ENCODE measurements around the gene NMRK1. TPM values are rescaled to one million over a fixed set of nuclear protein-coding genes. Genes with fewer than 3 reads are reported as not detected.

NMRK1 gene
- total and polyA plus RNA-seq, 7 donors: 5.6 to 53.9 (median 21.0) TPM

- TF ChIP-seq POLR2A (IDR thresholded peaks at IDR 0.05): no peak
- no peak for TF ChIP-seq POLR2AphosphoS5 (IDR thresholded peaks at IDR 0.05)
- TF ChIP-seq EP300 (IDR thresholded peaks at IDR 0.05): no peak
- TF ChIP-seq CTCF (IDR thresholded peaks at IDR 0.05): no peak
- no peaks in the 10 kb centered on the region for H3K9me3 ChIP-seq
- intact Hi-C loops (cut with DNase I): no loop called here
- H3K4me3 ChIP-seq: no peak overlapping the region
- 86 to 89% methylated on average over 4 of the region's 4 CpGs for WGBS, 2 donors
- no peak overlapping the region for H3K27ac ChIP-seq
- H3K4me1 ChIP-seq: peaks cover 0 to 7% (median 3%) of the 10 kb centered on the region in 4 donors
- no peaks in the 10 kb centered on the region for H3K27me3 ChIP-seq
- no peak for DNase-seq
- H3K36me3 ChIP-seq: no peaks in the 10 kb centered on the region
Observed at GRCh38 chr9:75092766-75093165, 4.8 kb upstream of the NMRK1 start.

- Histone ChIP-seq H3K27me3 (no peaks in the 10 kb centered on the region), H3K27ac (no peak overlapping the region)
Observed at GRCh38 chr9:75090579-75090978, 2.6 kb upstream of the NMRK1 start.

GRCh38 chr9:75089373-75089766 is 1.4 kb upstream of the NMRK1 start:
- H3K4me1 ChIP-seq: peaks cover 0 to 18% (median 5%) of the 10 kb centered on the region in 4 donors
- no peaks in the 10 kb centered on the region for H3K27me3 ChIP-seq
- intact Hi-C loops (cut with DNase I): loop anchor here (5.0 kb wide), 1 partner anchor 137 kb away; the partner anchor contains the start of gene C9orf40
- peak overlapping the region; percentile 92 to 98 (median 94) for H3K27ac ChIP-seq
- TF ChIP-seq EP300 (IDR thresholded peaks at IDR 0.05): no peak
- no peak for TF ChIP-seq POLR2AphosphoS5 (IDR thresholded peaks at IDR 0.05)
- no peak for TF ChIP-seq POLR2A (IDR thresholded peaks at IDR 0.05)
- no peak for TF ChIP-seq CTCF (IDR thresholded peaks at IDR 0.05)
- WGBS, 2 donors: 5 to 22% methylated on average over 11 of the region's 11 CpGs
- DNase-seq: no peak
- peak overlapping the region; percentile 87 to 97 (median 96) for H3K4me3 ChIP-seq
- H3K9me3 ChIP-seq: no peaks in the 10 kb centered on the region
- no peaks in the 10 kb centered on the region for H3K36me3 ChIP-seq

More at GRCh38 chr9:75090579-75090978, 2.6 kb upstream of the NMRK1 start:
- WGBS, 2 donors: 86 to 89% methylated on average over 4 of the region's 4 CpGs
- TF ChIP-seq EP300 (IDR thresholded peaks at IDR 0.05) (no peak), CTCF (IDR thresholded peaks at IDR 0.05) (no peak), POLR2A (IDR thresholded peaks at IDR 0.05) (no peak), POLR2AphosphoS5 (IDR thresholded peaks at IDR 0.05) (no peak)
- intact Hi-C loops (cut with DNase I): no loop called here
- Histone ChIP-seq H3K4me1 (peaks cover 0 to 18% (median 5%) of the 10 kb centered on the region in 4 donors), H3K36me3 (no peaks in the 10 kb centered on the region), H3K4me3 (no peak overlapping the region), H3K9me3 (no peaks in the 10 kb centered on the region)
- no peak for DNase-seq

GRCh38 chr9:75088646-75089372 is 854 bp upstream of the NMRK1 start:
- TF ChIP-seq POLR2AphosphoS5 (IDR thresholded peaks at IDR 0.05) (peak in 3 of 4 donors; percentile 22 to 54 (median 31)), POLR2A (IDR thresholded peaks at IDR 0.05) (no peak), CTCF (IDR thresholded peaks at IDR 0.05) (peak; percentile 38 to 77 (median 59)), EP300 (IDR thresholded peaks at IDR 0.05) (no peak)
- 0% methylated on average over 43 of the region's 43 CpGs for WGBS, 2 donors
- DNase-seq: peak; percentile 81

More at GRCh38 chr9:75088646-75089372, 854 bp upstream of the NMRK1 start:
- no peaks in the 10 kb centered on the region for H3K36me3 ChIP-seq
- H3K27ac ChIP-seq: peak overlapping the region; percentile 92 to 98 (median 94)
- H3K27me3 ChIP-seq: no peaks in the 10 kb centered on the region
- peaks cover 0 to 18% (median 5%) of the 10 kb centered on the region in 4 donors for H3K4me1 ChIP-seq
- H3K4me3 ChIP-seq: peak overlapping the region; percentile 87 to 97 (median 96)
- intact Hi-C loops (cut with DNase I): loop anchor here (5.0 kb wide), 1 partner anchor 137 kb away; the partner anchor contains the start of gene C9orf40
- no peaks in the 10 kb centered on the region for H3K9me3 ChIP-seq
